Stimulated activated effector memory CD8-positive, alpha-beta T cell treated with anti-CD3 and anti-CD28 coated beads, Interleukin-12 subunit alpha, Interleukin-12 subunit beta, amount 100 ng/mL, for 72 hours (primary cell): ENCODE measurements around the gene SLAMF1.
A peak's percentile ranks its signal among the peaks of the same experiment; 100 is the strongest.
"Not testable (repeated sequence)": the region's sequence is repeated elsewhere in the genome, so short reads cannot be mapped to it uniquely, and the experiment has no call there.

Experiments used
- ATAC-seq: fragments of 150-1000 bp; cut with Tn5 transposase; 2 replicates; pipeline ENCODE4 v1.10.0; 2021
- DNase-seq, 2 donors: peaks; one replicate each; pipeline ENCODE4 v3.0.0; 2021 to 2022; ENCODE audit warnings: low spot score in 2 of 2
- H3K27ac Mint-ChIP-seq: one replicate; pipeline ENCODE4 v1.8.0; 2022; ENCODE audit warnings: mild to moderate bottlenecking, mixed read lengths
- H3K36me3 Mint-ChIP-seq: one replicate; pipeline ENCODE4 v1.8.0; 2022; ENCODE audit warnings: mild to moderate bottlenecking, mixed read lengths
- H3K4me1 Mint-ChIP-seq: one replicate; pipeline ENCODE4 v1.8.0; 2022; ENCODE audit warnings: mixed read lengths
- H3K4me3 Mint-ChIP-seq: one replicate; pipeline ENCODE4 v1.8.0; 2022; ENCODE audit warnings: mild to moderate bottlenecking, mixed read lengths
- H3K9me3 Mint-ChIP-seq: one replicate; pipeline ENCODE4 v1.8.0; 2022; ENCODE audit warnings: mixed read lengths

The SLAMF1 gene

DNA sequence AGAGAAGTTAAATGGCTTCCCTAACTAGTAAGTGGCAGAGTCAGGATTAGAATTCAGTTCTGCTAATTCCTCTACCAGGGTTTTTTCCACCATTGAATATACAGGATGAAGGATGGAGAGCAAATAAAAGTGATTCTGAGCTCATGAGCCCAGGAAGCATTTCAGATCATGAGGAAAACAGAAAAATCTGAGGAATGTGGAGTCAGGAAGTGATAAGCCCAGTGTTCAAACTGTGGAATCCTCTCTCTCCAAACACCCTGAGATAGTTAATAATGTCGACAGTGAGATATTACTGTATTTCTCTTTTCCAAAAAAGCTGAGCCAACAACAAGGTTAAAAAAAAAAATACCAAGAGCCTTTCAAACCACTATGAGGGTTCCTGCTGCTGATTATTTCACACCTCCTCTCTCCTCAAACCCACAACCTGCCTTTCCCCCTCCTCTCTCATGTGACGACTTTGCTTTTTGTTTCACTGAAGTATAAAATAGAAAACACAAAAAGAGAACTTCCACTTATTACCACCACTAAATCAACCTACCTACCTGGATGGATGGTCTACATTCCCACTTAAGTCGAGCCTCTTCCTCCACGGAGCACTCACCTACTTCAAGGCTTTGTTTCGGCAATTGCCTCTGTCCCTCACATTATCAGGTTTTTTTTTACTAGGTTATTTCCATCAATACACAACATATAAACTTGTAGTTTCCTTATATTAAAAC, 8.9 kb downstream of the SLAMF1 start:
- H3K4me1 Mint-ChIP-seq: peaks cover 90% of the 10 kb centered on the region
- DNase-seq (peak in 1 of 2 donors; percentile 75), ATAC-seq (peak; percentile 65)
- no peaks in the 10 kb centered on the region for H3K9me3 Mint-ChIP-seq
- peak overlapping the region; percentile 98 for H3K27ac Mint-ChIP-seq
- H3K4me3 Mint-ChIP-seq: peak overlapping the region; percentile 76
- peaks cover 100% of the 10 kb centered on the region for H3K36me3 Mint-ChIP-seq

DNA sequence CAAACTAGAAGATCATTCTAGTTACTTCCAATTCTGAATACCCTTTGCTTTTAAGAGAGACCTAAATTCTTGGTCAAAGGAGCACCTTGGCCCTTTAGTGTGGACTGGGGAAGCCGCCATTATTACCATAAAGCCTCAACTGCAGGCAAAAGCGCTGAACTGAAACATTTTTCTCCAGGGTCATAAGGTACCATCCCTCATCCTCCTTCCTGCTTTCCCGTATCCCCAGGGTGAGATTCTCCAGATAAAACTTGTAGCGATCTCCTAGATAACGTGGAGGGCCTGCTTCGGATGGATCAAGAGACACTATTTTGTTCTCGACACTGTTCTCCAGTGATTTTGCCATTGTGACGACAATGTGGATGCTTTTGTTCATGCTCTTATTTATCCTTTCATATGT, 9.8 kb downstream of the SLAMF1 start:
- Mint-ChIP-seq H3K36me3 (peaks cover 100% of the 10 kb centered on the region), H3K4me3 (peak overlapping the region; percentile 76), H3K27ac (peak overlapping the region; percentile 98), H3K9me3 (no peaks in the 10 kb centered on the region), H3K4me1 (peaks cover 88% of the 10 kb centered on the region)
- no peak for ATAC-seq
- DNase-seq: no peak

DNA sequence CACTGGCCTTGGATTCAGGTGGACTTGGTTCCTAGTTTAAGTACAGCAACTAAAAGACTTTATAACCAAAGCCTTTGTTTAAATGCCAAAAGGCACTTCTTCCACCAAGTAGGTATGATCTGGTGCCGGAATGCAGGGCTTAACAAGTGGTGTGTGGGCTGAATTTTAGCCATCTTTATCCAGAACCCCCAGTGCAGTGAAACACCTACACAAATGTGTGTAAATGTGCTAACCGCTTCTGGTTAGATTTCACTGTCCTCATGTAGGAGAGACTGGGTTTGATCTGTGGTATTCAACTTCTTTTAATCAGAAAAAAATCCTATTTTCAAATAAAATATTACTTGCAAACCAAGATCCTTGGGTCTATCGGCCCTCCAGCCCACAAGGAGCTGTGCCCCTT, 10.3 kb downstream of the SLAMF1 start:
- H3K36me3 Mint-ChIP-seq: peaks cover 100% of the 10 kb centered on the region
- peak; percentile 7 for ATAC-seq

DNA sequence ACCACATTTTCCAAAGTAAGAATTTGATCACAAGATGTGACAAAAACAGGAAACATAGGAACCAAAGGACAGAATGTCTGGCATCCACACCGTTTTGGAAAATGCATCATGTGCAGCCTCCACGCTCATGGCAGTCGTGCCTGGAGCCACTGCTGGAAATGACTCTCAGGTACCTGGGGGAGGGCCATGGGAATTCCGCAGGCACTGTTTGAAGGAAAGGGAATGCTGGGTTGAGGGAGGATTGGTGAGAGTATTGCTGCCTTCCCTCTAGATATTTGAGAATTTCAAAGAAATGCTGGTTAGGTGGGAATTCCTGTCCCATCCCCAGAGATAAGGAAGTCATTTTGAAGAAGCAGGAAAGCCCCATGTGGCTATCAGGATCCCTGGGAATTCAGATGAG, 10.8 kb downstream of the SLAMF1 start:
- Mint-ChIP-seq H3K27ac (peak overlapping the region; percentile 98), H3K4me1 (peaks cover 90% of the 10 kb centered on the region), H3K9me3 (no peaks in the 10 kb centered on the region), H3K4me3 (peak overlapping the region; percentile 76), H3K36me3 (peaks cover 100% of the 10 kb centered on the region)
- ATAC-seq (no peak), DNase-seq (no peak)

More for the DNA sequence above, 10.3 kb downstream of the SLAMF1 start:
- Mint-ChIP-seq H3K27ac (peak overlapping the region; percentile 98), H3K4me1 (peaks cover 90% of the 10 kb centered on the region), H3K9me3 (no peaks in the 10 kb centered on the region), H3K4me3 (peak overlapping the region; percentile 76)
- DNase-seq: no peak

DNA sequence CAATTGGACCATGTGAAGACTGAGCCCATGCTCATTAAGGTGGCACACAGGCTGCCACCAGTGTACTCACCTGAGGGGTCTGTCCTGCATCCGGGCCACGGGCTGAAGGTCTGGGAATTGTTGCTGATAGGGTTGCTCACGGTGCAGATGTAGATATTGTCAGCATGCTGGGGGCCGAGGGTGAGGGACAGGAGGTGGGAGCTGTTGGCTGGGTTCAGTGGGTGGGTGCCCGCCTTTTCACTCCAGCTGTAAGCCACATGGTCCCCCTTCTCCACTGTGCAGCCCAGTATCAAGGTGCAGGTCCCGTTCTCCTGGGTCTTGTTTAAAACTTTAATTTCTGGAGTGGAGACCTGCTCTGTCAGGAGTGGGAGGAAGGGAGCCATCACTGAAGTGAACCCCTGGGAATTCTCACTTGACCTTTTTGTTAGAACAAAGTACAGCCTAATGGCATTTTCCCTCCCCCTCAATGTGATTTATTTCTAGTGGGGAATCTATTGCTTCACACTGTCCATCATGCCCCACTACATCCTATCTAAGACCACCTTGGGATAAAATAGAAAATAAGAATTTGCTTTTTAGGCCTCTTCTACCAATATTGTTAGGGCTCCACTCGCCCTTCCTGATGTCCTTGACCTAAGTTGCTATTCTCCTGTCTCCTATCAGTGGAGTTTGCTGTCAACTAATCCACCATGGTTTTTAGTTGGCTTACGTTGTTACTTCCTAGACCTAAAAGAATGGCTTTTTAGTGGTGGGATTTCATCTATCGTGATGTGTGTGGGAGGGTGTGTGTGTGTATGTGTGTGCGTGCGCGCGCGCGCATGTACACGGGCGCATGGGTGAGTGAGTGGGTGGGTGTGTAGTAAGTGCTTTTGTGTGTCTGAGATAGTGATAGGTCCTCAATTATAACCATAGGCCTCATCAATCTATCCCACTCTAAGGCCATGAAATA, 12.0 kb downstream of the SLAMF1 start:
- H3K27ac Mint-ChIP-seq: peak overlapping the region; percentile 98
- peaks cover 100% of the 10 kb centered on the region for H3K36me3 Mint-ChIP-seq
- no peaks in the 10 kb centered on the region for H3K9me3 Mint-ChIP-seq
- peak overlapping the region; percentile 76 for H3K4me3 Mint-ChIP-seq
- H3K4me1 Mint-ChIP-seq: peaks cover 91% of the 10 kb centered on the region
- ATAC-seq (no peak), DNase-seq (no peak)

DNA sequence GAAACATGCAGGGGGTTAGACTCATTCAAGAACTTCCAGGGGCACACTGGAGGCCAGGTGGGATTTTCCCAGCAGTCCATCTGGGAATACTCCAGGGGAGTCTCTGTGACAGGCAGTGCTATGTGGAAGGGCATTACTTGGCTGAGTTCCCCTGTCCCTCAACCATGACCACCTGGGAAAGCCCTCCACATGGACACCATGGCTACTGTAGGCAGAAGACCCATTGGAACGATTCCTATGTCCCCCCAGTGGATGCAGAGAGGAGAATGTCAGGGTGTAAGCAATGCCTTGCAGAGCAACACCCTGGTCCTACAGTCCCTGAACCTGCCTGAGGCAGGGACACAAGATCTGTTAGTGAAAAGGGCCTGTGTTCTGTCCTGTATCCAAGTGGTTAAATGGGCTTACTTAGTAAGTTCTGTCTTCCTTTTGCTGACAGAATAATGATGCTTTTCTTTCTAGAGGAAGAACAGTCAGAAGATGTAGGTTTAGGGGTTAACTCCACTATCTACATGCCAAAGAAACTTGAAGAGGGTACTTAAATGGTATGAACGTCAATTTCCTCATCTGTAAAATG, 13.4 kb downstream of the SLAMF1 start:
- H3K36me3 Mint-ChIP-seq: peaks cover 100% of the 10 kb centered on the region
- peak overlapping the region; percentile 98 for H3K27ac Mint-ChIP-seq
- H3K9me3 Mint-ChIP-seq: no peaks in the 10 kb centered on the region

DNA sequence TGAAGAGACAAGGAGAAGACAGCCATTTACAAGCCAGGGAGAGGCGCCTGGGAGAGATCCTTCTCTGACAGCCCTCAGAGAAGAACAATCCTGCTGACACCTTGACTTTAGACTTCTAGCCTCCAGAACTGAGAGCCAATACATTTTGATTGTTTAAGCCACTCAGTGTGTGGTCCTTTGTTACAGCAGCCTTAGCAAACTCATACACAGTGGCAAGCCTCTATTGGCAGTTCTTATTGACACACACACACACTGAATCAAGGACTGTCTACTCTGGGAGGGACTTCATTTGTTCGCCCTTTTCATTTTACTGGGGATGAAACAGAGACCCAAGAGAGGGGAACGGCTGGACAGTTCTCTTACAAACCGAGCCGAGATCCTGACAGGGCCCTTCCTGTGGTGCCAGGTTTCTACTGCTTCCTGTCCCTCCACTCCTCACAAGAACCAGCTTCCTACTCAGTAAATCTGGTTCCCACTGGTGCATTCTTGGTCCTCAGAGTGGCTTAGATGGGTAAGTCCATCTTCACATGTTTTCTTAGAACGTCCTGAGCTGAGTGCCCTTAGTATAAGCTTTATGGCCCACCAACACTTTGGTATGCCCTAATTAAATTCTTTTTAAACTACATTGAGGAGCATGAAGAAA, 14.7 kb downstream of the SLAMF1 start:
- ATAC-seq (no peak), DNase-seq (no peak)
- H3K9me3 Mint-ChIP-seq: no peaks in the 10 kb centered on the region
- H3K4me1 Mint-ChIP-seq: peaks cover 83% of the 10 kb centered on the region
- peak overlapping the region; percentile 76 for H3K4me3 Mint-ChIP-seq
- peaks cover 100% of the 10 kb centered on the region for H3K36me3 Mint-ChIP-seq
- peak overlapping the region; percentile 98 for H3K27ac Mint-ChIP-seq

More for the DNA sequence above, 13.4 kb downstream of the SLAMF1 start:
- ATAC-seq (no peak), DNase-seq (no peak)
- H3K4me1 Mint-ChIP-seq: peaks cover 85% of the 10 kb centered on the region
- peak overlapping the region; percentile 76 for H3K4me3 Mint-ChIP-seq

DNA sequence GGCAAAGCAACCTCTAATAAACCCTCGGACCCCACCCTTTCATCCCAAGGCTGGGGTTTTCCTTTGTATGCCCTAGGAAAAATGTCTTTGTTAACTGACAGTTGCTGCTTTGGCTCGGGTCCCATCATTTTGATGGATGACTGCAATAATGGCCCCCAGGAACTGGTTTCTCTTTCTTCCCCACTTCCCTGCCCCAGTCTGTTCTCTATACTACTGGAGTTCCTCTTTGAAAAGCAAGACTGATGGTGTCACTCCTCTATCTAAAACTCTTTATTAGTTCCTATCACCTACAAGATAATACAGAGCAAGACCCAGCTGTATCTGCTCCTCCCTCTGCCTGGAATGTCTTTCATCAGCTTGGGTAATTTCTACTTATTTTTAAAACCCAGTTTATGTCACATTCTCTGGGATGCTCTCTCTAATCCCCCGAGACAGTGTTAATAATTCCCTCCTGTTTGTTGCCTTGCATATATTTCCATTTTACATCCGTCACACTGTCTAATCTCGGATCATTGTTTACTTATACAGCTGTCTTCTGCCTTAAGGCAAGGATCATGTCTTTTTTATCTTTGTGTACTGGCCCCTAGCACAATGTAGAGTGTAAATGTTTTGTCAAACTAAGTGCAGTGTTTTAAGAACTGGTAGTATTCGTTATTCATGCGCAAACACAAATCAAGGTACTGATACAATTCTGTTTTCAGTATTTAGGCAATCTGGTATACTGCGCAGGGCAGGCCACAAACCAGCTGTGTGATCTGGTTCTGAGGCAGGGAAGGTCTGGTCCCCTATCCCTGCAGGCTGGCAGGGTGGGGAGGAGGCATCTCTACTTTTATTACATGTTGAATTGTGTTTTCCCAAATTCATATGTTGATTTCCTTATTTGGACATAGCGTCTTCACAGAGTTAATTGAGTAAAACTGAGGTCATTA, 16.1 kb downstream of the SLAMF1 start:
- no peaks in the 10 kb centered on the region for H3K9me3 Mint-ChIP-seq
- peak overlapping the region; percentile 98 for H3K27ac Mint-ChIP-seq
- peaks cover 100% of the 10 kb centered on the region for H3K36me3 Mint-ChIP-seq

DNA sequence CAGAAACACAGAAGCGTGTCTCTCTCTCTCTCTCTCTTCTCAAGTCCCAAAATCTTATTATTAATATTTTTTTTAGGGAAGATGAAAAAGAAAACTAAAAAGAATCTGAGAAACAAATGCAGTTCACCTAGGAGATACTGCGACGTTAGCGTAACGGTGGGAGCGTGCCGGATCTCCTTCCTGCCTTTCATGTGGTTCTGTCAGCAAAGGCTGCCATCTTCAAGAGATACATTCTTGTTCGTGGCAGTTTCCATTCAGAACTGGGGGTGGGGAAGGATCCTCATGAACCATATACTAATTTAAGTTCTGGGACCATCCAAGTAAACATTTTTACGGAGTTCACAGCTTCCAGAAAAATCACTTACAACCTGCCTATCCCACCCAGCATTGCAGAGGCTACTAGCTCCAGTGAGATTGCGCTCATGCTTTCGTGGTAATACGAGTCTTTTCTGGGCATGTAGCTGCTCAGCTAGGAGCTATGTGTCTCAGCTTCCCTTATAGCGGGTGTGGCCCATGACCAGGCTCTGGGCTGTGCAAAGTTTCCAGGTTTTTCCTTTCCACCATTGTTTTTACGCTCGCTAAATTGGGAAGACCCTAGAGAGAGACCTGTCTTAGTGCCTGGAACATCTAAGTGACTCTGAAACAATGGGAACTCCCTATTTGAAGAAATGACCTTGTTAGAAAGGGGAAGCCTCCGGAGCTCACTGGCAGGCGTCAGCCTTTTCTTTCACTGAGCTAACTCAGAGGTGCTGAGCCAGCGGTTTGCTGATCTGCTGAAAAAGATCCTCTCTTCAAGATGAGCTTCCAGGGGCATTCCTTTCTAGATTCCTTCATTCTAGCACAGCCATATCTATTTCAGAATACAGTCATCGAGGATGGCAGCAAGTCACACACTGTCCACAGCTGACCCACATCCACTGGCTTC, 17.3 kb downstream of the SLAMF1 start:
- no peak for ATAC-seq
- Mint-ChIP-seq H3K36me3 (peaks cover 100% of the 10 kb centered on the region), H3K4me3 (peak overlapping the region; percentile 76), H3K4me1 (peaks cover 88% of the 10 kb centered on the region), H3K9me3 (no peaks in the 10 kb centered on the region), H3K27ac (peak overlapping the region; percentile 98)
- DNase-seq: no peak

More for the DNA sequence above, 16.1 kb downstream of the SLAMF1 start:
- peak overlapping the region; percentile 76 for H3K4me3 Mint-ChIP-seq
- ATAC-seq (no peak), DNase-seq (no peak)
- H3K4me1 Mint-ChIP-seq: peaks cover 86% of the 10 kb centered on the region

DNA sequence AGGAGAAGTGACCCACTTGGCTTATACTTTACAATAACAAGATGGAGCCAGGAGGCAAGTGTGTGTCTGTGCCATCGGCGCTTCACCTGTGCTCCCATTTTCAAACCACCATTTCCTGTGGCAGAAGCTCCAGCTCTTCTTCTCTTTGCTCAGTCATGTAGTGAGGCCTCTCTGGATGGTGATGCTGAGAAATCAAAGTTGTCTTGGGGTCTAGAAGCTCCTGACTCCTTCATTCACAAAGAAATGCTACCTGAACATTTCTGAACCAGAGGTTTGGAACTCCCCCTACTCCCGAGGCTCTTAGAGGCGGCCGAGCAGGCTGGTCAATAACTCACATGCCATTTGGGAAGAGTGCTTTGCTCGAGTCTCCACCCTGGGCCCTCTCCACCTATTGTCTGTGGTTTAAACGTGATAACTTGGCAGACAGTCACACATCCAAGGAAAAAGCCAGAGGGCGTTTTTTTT, 18.0 kb downstream of the SLAMF1 start:
- Mint-ChIP-seq H3K9me3 (no peaks in the 10 kb centered on the region), H3K4me1 (peaks cover 88% of the 10 kb centered on the region), H3K36me3 (peaks cover 100% of the 10 kb centered on the region), H3K27ac (peak overlapping the region; percentile 98), H3K4me3 (peak overlapping the region; percentile 76)
- no peak for DNase-seq
- ATAC-seq: no peak

DNA sequence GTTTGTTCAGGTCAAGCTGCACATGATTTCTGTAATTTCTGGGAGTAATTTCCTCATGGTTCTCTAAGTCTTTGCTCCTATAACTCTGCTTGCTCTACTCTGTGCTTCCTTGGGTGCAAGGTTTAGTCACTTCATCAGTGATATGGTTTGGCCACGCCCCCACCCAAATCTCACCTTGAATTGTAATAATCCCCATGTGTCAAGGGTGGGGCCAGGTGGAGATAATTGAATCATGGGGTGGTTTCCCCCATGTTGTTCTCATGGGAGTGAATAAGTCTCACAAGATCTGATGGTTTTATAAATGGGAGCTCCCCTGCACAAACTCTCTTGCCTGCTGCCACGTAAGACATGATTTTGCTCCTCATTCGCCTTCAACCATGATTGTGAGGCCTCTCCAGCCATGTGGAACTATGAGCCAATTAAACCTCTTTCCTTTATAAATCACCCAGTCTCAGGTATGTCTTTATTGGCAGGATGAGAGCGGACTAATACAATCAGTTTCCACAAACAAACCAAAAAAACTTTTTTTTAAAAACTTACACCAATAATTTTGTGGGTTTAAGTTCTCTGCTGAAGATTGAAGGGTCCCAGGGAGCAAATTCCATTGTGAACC, 19.1 kb downstream of the SLAMF1 start:
- ATAC-seq, H3K9me3 Mint-ChIP-seq: not testable (repeated sequence)
- Mint-ChIP-seq H3K4me3 (peak overlapping the region; percentile 76), H3K36me3 (peaks cover 100% of the 10 kb centered on the region), H3K4me1 (peaks cover 88% of the 10 kb centered on the region), H3K27ac (peak overlapping the region; percentile 98)
- peak in 1 of 2 donors; percentile 79 for DNase-seq

DNA sequence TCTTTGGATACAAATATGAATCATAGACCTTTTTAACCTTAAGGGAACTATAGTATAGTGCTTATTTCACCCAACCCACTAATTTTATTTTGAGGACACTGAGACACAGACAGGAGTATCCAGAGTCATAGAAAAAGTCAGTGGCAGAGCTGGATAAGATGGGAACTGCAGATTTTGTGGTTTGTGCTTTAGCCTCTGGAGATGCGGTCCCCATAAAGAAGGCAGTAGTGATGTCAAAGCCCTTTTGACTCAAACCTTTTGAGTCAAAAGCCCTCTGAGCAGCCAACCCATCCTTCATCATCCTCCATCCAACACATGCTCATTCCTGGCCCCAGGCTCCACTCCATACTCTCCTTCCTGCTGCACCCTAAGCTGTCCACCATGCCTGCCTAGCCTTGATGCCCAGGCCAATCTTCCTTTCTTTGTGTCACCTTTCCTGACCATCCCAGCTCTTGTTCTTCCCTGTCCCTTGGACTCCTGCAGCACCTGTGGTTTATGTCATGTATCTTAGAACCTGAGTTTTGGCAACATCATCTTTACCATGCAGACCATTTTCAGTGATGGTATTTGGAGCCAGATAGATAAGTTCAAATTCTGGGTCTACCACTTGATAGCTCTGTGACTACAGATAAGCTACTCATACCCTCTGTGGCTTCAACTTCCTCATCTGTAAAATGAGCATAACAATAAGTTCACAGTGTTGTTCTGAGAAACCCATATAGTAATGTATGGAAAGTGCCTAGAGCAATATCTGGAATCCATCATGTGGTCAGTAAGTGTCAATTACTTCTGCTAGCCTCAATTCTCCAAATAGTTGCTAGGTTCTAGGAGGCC, 20.1 kb downstream of the SLAMF1 start:
- H3K36me3 Mint-ChIP-seq: peaks cover 100% of the 10 kb centered on the region
- ATAC-seq: peak; percentile 80
- peak overlapping the region; percentile 76 for H3K4me3 Mint-ChIP-seq
- no peak for DNase-seq
- H3K27ac Mint-ChIP-seq: peak overlapping the region; percentile 98
- peaks cover 92% of the 10 kb centered on the region for H3K4me1 Mint-ChIP-seq
- H3K9me3 Mint-ChIP-seq: no peaks in the 10 kb centered on the region
